ENCODE results near the gene C4orf17.

The C4orf17 gene

DNA sequence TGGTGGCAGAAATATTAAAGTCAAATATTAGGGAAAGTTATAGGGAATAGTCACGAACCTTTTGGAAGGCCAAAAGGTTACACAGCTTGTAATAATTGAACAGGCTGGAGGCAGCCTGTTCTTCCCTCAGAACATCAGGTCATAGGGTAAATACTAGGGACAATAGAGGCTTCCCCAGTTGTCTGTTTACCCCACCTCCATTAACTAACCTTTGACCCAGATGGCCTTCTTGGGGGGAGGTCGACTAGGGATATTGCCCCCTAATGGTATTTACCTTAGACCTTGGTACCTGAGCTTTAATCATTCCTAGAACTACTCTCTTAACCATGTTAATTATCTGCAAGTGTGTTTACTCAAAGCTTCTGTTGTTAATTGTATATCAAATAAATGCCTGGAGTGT is 26.0 kb downstream of the C4orf17 start:
- DNase-seq (ENCODE audit: low spot score): no peak

DNA sequence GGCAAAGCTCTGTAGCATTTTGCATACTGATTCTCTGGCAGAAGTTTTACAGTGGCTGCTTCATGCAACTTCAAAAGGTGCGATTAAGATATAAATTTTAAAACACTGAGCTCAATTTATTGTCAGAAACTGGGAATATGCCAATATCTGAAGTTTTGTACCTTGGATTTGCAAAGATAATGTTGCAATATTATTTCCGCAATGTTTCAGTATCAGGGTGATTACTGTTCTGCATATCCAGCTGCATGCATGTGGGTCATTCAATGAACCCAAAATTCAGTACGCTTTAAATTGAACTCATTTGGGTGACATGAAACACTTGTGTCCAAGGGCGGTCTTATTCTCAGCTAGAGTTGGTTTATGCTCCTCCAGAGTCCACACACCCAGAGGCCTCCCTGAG is 26.9 kb downstream of the C4orf17 start:
- DNase-seq (ENCODE audit: low spot score): no peak

DNA sequence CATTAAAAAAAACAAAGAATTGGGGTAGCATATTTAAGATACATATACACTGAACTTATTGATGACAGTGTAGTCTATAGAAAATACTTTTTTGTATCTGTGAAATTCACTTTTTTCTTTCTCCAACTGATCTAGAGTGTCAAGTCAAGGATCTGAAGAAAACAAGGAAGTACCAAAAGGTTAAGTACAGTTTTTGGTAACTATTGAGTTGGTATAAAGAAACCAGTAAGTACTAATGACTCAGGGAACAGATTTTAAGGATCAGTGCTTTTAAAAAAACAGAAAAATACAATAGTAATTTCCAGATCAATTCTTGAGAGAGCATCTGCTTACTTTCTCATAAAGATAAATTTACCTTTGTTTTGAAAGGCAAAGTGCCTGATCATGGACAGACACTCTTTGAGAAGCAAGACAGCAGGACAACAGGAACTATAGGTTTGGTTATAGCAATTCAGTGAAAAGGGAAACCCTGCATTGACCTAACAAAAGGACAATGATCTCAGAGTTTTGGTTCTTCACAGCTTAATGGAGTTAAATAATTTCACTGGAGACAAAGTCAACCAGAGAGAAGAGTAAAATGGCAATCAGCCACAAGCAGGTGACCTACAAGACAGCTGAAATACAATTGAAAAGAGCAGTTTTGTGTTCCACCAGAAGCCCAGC is 29.6 kb downstream of the C4orf17 start:
- no peak for DNase-seq (ENCODE audit: low spot score)

GRCh38 chr4:99552872-99553271 is 42.1 kb downstream of the C4orf17 start:
- DNase-seq (ENCODE audit: low spot score): no peak

DNA sequence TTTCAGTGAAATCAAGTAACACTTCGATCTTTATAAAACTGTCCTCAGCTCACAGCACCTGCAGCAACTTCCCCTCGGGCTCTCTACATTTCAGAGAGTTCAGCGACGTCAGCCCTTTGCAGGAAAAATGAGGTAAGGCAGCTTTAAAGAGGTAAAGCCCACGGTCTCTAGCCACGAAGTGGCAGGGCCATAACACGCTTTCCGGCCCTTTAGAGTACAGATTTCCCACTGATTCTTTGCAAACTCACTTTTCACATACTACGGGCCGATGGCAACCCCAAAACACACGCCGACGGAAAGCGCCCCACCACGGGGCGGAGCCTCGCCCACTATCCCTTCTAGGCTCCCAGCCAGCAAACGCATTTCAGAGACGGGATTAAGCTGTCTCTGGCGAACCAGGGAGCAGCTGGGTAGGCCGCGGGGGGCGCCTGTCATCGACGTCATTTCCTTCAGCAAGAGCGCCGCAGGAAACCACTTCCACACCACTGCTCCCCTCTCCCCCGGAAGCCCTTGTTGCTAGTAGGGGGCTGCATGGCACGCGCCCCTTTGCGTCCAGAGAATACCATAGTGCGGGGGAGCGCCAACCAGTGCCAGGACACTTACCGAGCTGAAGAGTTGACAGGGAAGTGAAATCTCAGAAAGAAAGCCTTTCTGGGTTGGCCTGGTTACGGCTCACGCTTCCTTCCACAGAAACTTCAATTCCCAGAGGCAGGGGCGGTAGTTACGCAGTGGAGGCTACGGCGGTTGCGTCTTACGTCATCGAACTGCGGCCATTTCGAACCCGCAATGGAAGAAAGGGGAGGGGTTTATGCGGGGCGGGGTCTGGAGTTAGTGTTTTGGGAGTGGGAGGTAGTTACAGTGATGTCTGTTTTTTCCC is 52.7 kb downstream of the C4orf17 start, which contains the start of gene TRMT10A:
Gene TRMT10A (minus strand): TSS at position 730 of the 877 bp plus-strand sequence. CDS start 4,701 bp downstream, outside the sequence.
- DNase-seq (ENCODE audit: low spot score): peak; percentile 91

DNA sequence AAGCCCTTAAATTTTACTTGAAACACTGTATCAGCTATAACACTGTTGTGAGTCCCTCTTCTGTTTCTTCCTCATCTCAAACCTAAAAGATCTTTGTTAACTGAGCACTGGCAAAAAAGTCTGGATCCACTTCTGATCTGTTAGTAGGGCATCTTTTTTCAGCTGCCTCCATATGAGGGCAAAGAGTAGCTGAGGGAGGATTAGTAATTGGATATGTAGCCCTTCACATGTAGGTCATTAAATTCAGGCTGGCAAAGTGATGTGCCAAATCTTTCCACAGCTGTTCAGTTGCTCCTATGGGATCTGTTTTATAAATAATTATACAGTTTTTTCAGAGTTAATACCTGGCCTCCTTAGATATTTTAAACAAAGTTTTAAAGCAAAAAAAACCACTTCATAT is 54.1 kb downstream of the C4orf17 start:
- no peak for DNase-seq (ENCODE audit: low spot score)

GRCh38 chr4:99571883-99572282 is 61.1 kb downstream of the C4orf17 start:
- no peak for DNase-seq (ENCODE audit: low spot score)

GRCh38 chr4:99572527-99573240 is 61.9 kb downstream of the C4orf17 start:
- no peak for DNase-seq (ENCODE audit: low spot score)

GRCh38 chr4:99573735-99574368 is 63.0 kb downstream of the C4orf17 start:
- no peak for DNase-seq (ENCODE audit: low spot score)

DNA sequence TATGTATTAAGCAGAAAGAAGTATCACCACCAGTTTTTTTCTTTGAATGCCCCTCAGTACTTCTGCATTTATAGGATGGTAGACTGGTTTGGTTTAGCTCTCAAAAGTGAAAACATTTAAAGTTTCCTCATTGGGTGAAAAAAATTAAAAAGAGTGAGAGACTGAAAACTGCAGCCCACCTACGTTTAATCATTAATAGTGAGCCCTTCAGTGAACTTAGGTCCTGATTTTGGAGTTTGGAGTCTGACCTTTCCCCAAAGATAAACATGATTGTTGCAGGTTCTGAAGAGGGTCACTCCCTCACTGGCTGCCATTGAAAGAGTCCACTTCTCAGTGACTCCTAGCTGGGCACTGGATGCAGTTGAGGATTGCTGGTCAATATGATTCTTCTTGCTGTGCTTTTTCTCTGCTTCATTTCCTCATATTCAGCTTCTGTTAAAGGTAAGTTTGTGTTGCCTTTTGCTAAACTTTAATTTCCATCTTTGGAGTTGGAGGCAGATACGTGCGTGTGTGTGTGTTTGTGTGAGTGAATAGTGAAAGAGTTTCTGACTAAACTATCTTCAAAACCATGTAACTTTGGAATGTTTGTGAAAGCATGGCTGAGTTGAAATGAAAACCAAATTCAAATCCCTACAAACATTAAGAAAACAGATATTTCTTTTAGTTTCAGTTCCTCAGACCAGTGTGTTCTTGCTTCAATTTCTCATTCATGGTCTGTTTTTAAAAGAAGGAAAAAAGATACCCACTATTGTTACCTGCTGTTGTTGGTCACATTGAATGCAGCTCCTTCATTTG is 63.9 kb downstream of the C4orf17 start, which contains the start of gene MTTP:
Gene MTTP (plus strand): TSS at position 295 of the 795 bp plus-strand sequence. CDS start 86 bp downstream, at position 381.
- no peak for DNase-seq (ENCODE audit: low spot score)

GRCh38 chr4:99578714-99579113 is 67.9 kb downstream of the C4orf17 start:
- DNase-seq (ENCODE audit: low spot score): no peak

DNA sequence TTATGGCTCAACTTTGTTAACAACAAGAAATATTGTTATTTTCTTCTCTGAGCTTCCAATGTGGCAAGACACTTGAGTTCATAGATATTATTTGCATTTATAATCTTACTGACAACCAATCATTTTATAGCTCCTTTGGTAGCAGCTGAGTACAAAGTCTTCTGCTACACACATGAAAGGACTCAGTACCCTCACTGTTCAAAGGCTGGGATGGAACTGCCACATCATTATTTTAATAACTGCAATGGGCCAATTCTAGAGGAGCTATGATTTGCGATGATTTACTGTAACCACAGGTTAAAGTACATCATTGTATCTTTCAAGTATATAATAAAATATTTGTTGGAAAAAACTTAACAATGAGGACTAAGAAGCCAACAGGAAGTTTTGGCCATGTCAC is 74.7 kb downstream of the C4orf17 start:
- no peak for DNase-seq (ENCODE audit: low spot score)

- DNase-seq (ENCODE audit: low spot score): no peak
Observed at GRCh38 chr4:99586322-99586721, 75.5 kb downstream of the C4orf17 start.

DNA sequence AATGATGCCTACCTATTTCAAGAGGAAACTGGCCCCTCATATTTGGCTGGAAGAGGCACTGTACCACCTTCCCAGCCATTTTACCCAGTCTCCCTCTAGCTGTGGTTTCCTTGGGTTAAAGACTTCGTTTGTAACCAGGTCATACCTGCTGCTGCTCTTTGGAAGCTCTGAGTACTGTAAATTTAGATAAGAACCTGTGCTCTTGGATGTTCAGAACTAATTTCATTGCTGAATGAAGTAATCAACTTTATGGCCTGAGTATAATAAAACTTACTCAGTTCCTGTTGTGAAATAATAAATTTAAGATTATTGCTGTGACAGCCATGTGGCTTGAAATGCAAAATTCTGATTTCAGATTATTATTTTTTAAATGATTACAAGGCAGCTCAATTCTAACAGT is 76.0 kb downstream of the C4orf17 start:
- no peak for DNase-seq (ENCODE audit: low spot score)

DNA sequence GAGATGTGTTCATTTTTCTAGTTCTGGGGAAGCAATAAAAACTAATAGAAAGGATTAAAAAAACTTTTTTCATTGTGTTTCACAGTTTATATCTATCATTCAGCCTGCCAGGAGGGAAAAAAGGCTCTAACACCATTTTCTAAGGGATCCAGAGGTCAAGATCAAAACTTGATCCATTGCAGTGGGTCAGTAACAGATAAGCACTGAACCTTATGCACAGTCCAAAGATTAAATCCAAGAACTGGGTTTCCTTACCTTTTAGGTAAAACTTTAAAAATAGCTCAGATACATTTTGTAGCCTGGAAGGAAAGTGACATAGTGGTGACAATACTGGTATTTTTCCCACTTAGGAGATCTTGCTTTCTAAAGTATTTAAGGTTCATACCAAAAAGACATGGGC is 76.5 kb downstream of the C4orf17 start:
- DNase-seq (ENCODE audit: low spot score): no peak

DNA sequence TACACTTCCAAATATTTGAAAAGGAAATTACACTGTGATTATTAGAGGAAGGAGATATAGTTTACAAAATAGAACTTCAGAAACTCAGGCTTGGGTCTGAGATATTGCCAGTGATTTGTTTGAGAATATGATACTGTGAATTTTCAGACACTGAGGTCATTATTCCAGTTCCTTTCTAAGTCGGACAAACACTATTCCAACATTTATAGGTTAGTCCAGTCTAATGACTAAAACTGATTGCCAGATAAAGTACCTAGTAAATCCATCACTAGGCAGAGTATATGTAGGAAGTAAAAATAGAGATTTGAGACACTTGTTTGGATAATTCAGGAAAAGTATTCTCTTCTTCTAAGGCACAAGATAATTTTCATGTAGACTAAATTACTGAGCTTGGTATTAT is 77.0 kb downstream of the C4orf17 start:
- no peak for DNase-seq (ENCODE audit: low spot score)

DNA sequence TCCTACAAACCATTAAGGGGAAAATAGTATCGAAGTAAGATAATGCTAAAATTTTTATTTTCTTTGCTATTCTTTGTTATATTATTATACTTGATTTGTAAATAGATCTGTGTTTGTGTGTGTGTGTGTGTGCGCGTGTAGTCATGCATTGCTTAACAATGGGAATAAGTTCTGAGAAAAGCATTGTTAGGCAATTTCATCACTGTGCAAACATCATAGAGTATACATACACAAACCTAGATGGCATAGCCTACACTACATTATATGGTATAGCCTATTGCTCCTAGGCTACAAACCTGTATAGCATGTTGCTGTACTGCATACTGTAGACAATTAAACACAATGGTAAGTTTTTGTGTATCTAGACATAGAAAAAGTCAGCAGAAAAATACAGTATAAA is 80.9 kb downstream of the C4orf17 start:
- no peak for DNase-seq (ENCODE audit: low spot score)

All from COLO829 (cell line).